K562 (cell line): ENCODE measurements around the gene SUPT20HL2.

Experiments
- TARDBP ChIP-seq: fragments of 450-650 bp; IDR thresholded peaks from 2 replicates; pipeline ENCODE4 v1.6.1; 2016
- U2AF1 ChIP-seq: fragments of 200-400 bp; formaldehyde crosslinking; optimal IDR thresholded peaks from 2 replicates; pipeline ENCODE3; 2017; ENCODE audit warnings: mild to moderate bottlenecking, low read depth, low read length, moderate library complexity
- ZNF76 ChIP-seq: fragments of 250-450 bp; sonication (Bioruptor Pico); IDR thresholded peaks from 2 replicates; pipeline ENCODE4 v1.4.0; 2020; ENCODE audit warnings: mild to moderate bottlenecking, moderate library complexity, borderline replicate concordance
- TF ChIP-seq, protein P1 (sequence below): sonication (generic); formaldehyde crosslinking; IDR thresholded peaks from 2 replicates; pipeline ENCODE4 v1.8.0; 2022; ENCODE audit warnings: mild to moderate bottlenecking, missing genetic modification reagents
- TF ChIP-seq, protein P2 (sequence below), 2 experiments: fragments of 200-800 bp in 1 of 2; sonication (Bioruptor generic) in 1 of 2; sonication (generic) in 1 of 2; formaldehyde crosslinking in 1 of 2; IDR thresholded peaks in 1 of 2; conservative IDR thresholded peaks in 1 of 2; 2 replicates each; pipeline versions ENCODE4 v1.5.0 to v1.6.1; 2016 to 2020; ENCODE audit warnings: missing compliant biosample characterization in 1 of 2, missing genetic modification characterization in 1 of 2, missing genetic modification reagents in 1 of 2
- TF ChIP-seq, protein P3 (sequence below), 3 experiments: IDR thresholded peaks in 2 of 3; conservative IDR thresholded peaks in 1 of 3; 2 replicates each; pipeline ENCODE4 v1.5.1; 2011 to 2012; ENCODE audit warnings: low read length in 3 of 3, mild to moderate bottlenecking in 3 of 3, control low read depth in 2 of 3, improper control_type of control experiment in 1 of 3, inconsistent platforms in 1 of 3, low read depth in 1 of 3, mixed read lengths in 1 of 3, moderate library complexity in 1 of 3; ENCODE audit not compliant: insufficient read depth in 2 of 3

DNA sequence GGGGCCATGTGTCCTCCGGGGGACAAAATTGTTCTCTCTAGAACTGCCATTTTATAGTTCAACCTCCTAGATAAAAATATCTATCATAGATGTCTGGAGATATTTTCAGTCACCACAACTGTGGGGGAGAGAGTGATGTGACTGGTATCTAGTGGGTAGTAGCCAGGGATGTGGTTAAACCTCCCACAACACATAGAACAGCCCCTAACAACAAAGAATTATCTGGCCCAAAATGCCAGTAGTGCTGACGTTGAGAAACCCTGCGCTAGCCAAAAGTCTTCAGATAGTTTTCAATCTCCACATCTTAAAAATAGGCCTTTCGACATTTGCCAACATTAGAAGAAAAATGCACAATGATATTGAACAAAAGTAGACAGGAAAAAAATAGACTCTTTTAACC is 19.0 kb upstream of the SUPT20HL2 start:
- TF ChIP-seq ZNF76 (CRISPR knock-in tag): no peak
- TF ChIP-seq, protein P1, sequence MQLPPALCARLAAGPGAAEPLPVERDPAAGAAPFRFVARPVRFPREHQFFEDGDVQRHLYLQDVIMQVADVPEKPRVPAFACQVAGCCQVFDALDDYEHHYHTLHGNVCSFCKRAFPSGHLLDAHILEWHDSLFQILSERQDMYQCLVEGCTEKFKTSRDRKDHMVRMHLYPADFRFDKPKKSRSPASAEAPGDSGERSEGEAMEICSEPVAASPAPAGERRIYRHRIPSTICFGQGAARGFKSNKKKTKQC (CRISPR knock-in tag): no peak
- TF ChIP-seq TARDBP: no peak
- TF ChIP-seq, protein P2, sequence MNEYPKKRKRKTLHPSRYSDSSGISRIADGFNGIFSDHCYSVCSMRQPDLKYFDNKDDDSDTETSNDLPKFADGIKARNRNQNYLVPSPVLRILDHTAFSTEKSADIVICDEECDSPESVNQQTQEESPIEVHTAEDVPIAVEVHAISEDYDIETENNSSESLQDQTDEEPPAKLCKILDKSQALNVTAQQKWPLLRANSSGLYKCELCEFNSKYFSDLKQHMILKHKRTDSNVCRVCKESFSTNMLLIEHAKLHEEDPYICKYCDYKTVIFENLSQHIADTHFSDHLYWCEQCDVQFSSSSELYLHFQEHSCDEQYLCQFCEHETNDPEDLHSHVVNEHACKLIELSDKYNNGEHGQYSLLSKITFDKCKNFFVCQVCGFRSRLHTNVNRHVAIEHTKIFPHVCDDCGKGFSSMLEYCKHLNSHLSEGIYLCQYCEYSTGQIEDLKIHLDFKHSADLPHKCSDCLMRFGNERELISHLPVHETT (CRISPR knock-in tag; conservative IDR thresholded peaks at IDR 0.05 in 1 of 2, IDR thresholded peaks at IDR 0.05 in 1 of 2): no peak
- TF ChIP-seq U2AF1: no peak
- TF ChIP-seq, protein P3, sequence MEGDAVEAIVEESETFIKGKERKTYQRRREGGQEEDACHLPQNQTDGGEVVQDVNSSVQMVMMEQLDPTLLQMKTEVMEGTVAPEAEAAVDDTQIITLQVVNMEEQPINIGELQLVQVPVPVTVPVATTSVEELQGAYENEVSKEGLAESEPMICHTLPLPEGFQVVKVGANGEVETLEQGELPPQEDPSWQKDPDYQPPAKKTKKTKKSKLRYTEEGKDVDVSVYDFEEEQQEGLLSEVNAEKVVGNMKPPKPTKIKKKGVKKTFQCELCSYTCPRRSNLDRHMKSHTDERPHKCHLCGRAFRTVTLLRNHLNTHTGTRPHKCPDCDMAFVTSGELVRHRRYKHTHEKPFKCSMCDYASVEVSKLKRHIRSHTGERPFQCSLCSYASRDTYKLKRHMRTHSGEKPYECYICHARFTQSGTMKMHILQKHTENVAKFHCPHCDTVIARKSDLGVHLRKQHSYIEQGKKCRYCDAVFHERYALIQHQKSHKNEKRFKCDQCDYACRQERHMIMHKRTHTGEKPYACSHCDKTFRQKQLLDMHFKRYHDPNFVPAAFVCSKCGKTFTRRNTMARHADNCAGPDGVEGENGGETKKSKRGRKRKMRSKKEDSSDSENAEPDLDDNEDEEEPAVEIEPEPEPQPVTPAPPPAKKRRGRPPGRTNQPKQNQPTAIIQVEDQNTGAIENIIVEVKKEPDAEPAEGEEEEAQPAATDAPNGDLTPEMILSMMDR (IDR thresholded peaks at IDR 0.05 in 2 of 3, conservative IDR thresholded peaks at IDR 0.05 in 1 of 3; ENCODE audit: insufficient read depth in 2 of 3, low read depth in 1 of 3, low read length in 3 of 3): no peak
